Fibroblast of lung (primary cell): Measurements from ENCODE around the gene HINFP. TPM values are rescaled to one million over a fixed set of nuclear protein-coding genes. Genes with fewer than 3 reads are reported as not detected.
A peak's percentile ranks its signal among the peaks of the same experiment; 100 is the strongest.

Experiments used
- DNase-seq, 2 donors: peaks; one replicate each; pipeline versions ENCODE4 v3.0.0 to v3.0.0-alpha.2; 2010; ENCODE audit warnings: low read depth in 2 of 2
- H2AFZ ChIP-seq: 2 replicates; pipeline ENCODE4 v1.5.1; 2012; ENCODE audit warnings: low read length, control low read depth, inconsistent platforms
- H3K27ac ChIP-seq: 2 replicates; pipeline ENCODE4 v1.5.1; 2011; ENCODE audit warnings: low read length, control low read depth; ENCODE audit not compliant: insufficient read depth
- H3K27me3 ChIP-seq: 2 replicates; pipeline ENCODE4 v1.5.1; 2011; ENCODE audit warnings: mild to moderate bottlenecking, low read length; ENCODE audit not compliant: control insufficient read depth, insufficient read depth
- H3K36me3 ChIP-seq: 2 replicates; pipeline ENCODE4 v1.5.1; 2011; ENCODE audit warnings: low read length; ENCODE audit not compliant: control insufficient read depth, insufficient read depth
- H3K4me1 ChIP-seq: 2 replicates; pipeline ENCODE4 v1.5.1; 2011; ENCODE audit warnings: low read length; ENCODE audit not compliant: control insufficient read depth, insufficient read depth; ENCODE audit errors: extremely low read depth
- H3K4me2 ChIP-seq: 2 replicates; pipeline ENCODE4 v1.5.1; 2011; ENCODE audit warnings: low read length, control low read depth; ENCODE audit not compliant: insufficient read depth; ENCODE audit errors: extremely low read depth
- H3K4me3 ChIP-seq, 4 experiments: fragments of 200-600 bp in 1 of 4; sonication (generic) in 1 of 4; replicated peaks in 1 of 4; 2 replicates each; pipeline ENCODE4 v1.5.1; 2011 to 2016; ENCODE audit warnings: low read length in 4 of 4, low read depth in 3 of 4, mild to moderate bottlenecking in 3 of 4, control low read depth in 2 of 4, inconsistent platforms in 1 of 4, mixed read lengths in 1 of 4; ENCODE audit not compliant: insufficient read depth in 1 of 4; ENCODE audit errors: control extremely low read depth in 1 of 4
- H3K79me2 ChIP-seq: 2 replicates; pipeline ENCODE4 v1.5.1; 2012; ENCODE audit warnings: mild to moderate bottlenecking, low read length, inconsistent platforms; ENCODE audit not compliant: control insufficient read depth, insufficient read depth
- H3K9ac ChIP-seq: 2 replicates; pipeline ENCODE4 v1.5.1; 2011; ENCODE audit warnings: mild to moderate bottlenecking, low read length, control low read depth; ENCODE audit not compliant: insufficient read depth
- H3K9me3 ChIP-seq: 2 replicates; pipeline ENCODE4 v1.5.1; 2012; ENCODE audit warnings: low read depth, low read length; ENCODE audit not compliant: control insufficient read depth, insufficient read depth
- H4K20me1 ChIP-seq: 2 replicates; pipeline ENCODE4 v1.5.1; 2011; ENCODE audit warnings: low read length; ENCODE audit not compliant: control insufficient read depth, insufficient read depth; ENCODE audit errors: extremely low read depth
- EZH2 ChIP-seq: IDR thresholded peaks from 2 replicates; pipeline ENCODE4 v1.5.1; 2012; ENCODE audit warnings: low read length, control low read depth, mild to moderate bottlenecking; ENCODE audit errors: missing control alignments
- polyA plus RNA-seq, 2 donors: library from polyadenylated mRNA; depleted of rRNA in 1 of 2; stranded (reverse) in 1 of 2; unstranded in 1 of 2; fragments of >200 nt; gene quantifications; 2 replicates each; pipeline ENCODE4 v1.2.1, GENCODE V29; 2011 to 2012; ENCODE audit warnings: missing spikeins in 1 of 2
- total RNA-seq: library from RNA; depleted of rRNA; stranded (reverse); fragments of >200 nt; gene quantifications from 2 replicates; pipeline ENCODE4 v1.2.1, GENCODE V29; 2014
- TF ChIP-seq, protein P1 (sequence below), 2 donors: IDR thresholded peaks in 1 of 2; conservative IDR thresholded peaks in 1 of 2; 1 replicate in 1 of 2; 2 replicates in 1 of 2; pipeline ENCODE4 v1.5.1; 2011 to 2012; ENCODE audit warnings: low read length in 2 of 2, control low read depth in 1 of 2, inconsistent platforms in 1 of 2, low read depth in 1 of 2, mild to moderate bottlenecking in 1 of 2

HINFP gene
- total and polyA plus RNA-seq, 2 donors (not counting 1 experiment from before 2014, with no cell fraction given) = 13.1 to 13.5 TPM

DNA sequence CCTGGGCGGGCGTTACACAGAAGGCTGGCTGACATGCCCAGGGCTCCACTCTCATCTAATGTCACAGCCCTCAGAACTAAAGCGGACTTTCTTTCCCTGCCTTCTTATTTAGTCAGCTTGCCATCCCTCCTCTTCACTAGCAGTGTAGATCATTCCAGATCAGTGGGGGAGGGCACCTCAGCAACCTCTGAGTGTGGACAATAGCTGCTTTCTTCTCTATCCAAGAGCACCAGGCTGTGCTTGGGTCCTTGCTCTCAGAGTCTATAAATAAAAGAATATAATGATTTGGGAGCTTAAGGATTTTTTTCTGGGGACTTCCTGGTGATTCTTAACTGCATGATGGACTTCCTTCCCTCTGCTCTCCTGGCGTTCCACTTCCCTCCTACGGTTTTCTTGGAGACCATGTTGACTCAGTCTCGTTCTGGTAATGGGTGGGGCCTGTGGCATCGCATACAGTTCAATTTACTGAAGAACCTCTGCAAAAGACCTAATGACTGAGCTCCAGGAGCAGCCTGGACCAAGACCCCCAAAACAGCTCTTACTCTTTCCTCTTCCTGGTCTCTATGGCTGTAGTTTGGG, 39.6 kb upstream of the HINFP start:
- Histone ChIP-seq H3K9me3 (no peaks in the 10 kb centered on the region), H2AFZ (no peak overlapping the region), H3K27me3 (no peaks in the 10 kb centered on the region), H4K20me1 (no peaks in the 10 kb centered on the region), H3K4me3 (no peak overlapping the region), H3K4me2 (no peak overlapping the region), H3K4me1 (peaks cover 4% of the 10 kb centered on the region), H3K9ac (no peak overlapping the region), H3K27ac (no peak overlapping the region), H3K79me2 (peaks cover 11% of the 10 kb centered on the region), H3K36me3 (peaks cover 22% of the 10 kb centered on the region)
- TF ChIP-seq EZH2 = no peak
- TF ChIP-seq, protein P1, sequence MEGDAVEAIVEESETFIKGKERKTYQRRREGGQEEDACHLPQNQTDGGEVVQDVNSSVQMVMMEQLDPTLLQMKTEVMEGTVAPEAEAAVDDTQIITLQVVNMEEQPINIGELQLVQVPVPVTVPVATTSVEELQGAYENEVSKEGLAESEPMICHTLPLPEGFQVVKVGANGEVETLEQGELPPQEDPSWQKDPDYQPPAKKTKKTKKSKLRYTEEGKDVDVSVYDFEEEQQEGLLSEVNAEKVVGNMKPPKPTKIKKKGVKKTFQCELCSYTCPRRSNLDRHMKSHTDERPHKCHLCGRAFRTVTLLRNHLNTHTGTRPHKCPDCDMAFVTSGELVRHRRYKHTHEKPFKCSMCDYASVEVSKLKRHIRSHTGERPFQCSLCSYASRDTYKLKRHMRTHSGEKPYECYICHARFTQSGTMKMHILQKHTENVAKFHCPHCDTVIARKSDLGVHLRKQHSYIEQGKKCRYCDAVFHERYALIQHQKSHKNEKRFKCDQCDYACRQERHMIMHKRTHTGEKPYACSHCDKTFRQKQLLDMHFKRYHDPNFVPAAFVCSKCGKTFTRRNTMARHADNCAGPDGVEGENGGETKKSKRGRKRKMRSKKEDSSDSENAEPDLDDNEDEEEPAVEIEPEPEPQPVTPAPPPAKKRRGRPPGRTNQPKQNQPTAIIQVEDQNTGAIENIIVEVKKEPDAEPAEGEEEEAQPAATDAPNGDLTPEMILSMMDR (conservative IDR thresholded peaks at IDR 0.05 in 1 of 2, IDR thresholded peaks at IDR 0.05 in 1 of 2; ENCODE audit: low read depth in 1 of 2, low read length in 2 of 2) = no peak
- DNase-seq = no peak

DNA sequence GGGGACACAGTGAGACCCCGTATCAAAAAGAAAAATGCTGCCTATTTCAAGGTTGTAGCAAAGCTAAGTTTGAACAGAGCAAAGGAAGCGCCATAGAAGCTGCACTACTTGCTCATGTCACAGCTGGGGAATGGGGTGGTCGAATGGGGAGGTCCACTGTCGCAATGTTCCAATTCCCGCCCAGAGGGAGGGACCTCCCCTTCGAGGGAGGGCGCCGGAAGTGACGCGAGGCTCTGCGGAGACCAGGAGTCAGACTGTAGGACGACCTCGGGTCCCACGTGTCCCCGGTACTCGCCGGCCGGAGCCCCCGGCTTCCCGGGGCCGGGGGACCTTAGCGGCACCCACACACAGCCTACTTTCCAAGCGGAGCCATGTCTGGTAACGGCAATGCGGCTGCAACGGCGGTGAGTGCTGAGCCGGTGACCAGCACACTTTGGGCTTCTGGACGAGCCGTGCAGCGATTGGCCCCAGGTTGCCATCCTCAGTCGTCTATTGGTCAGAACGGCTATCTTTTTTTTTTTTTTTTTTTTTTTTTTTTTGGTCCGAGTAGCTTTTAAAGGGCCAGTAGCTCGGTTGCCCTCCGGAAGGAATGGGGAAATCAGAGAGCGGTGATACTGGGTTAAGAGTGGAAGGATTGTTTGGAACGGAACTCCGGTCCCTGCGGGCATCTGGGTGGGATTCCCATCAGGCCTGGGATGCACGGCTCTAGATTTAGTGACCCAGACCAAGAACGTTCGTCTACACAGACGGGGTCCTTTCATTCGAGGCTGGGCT, 36.5 kb upstream of the HINFP start, which contains the start of gene HMBS:
TSS of gene HMBS (plus strand) at position 219 of the 774 bp plus-strand sequence. CDS start at position 372, 153 bp downstream.
- Histone ChIP-seq H3K36me3 (peaks cover 11% of the 10 kb centered on the region), H3K9ac (peak within 1 kb of the TSS; percentile 96), H3K79me2 (peaks cover 13% of the 10 kb centered on the region), H3K27me3 (no peaks in the 10 kb centered on the region), H3K9me3 (no peaks in the 10 kb centered on the region), H2AFZ (peak within 1 kb of the TSS; percentile 97), H4K20me1 (no peaks in the 10 kb centered on the region), H3K4me3 (peak within 1 kb of the TSS; percentile 81 to 98 (median 90)), H3K27ac (peak within 1 kb of the TSS; percentile 96), H3K4me2 (peak within 1 kb of the TSS; percentile 89), H3K4me1 (peaks cover 4% of the 10 kb centered on the region)
- DNase-seq = peak; percentile 95 to 96
- TF ChIP-seq, protein P1 (conservative IDR thresholded peaks at IDR 0.05 in 1 of 2, IDR thresholded peaks at IDR 0.05 in 1 of 2; ENCODE audit: low read depth in 1 of 2, low read length in 2 of 2) = no peak
- no peak for TF ChIP-seq EZH2

DNA sequence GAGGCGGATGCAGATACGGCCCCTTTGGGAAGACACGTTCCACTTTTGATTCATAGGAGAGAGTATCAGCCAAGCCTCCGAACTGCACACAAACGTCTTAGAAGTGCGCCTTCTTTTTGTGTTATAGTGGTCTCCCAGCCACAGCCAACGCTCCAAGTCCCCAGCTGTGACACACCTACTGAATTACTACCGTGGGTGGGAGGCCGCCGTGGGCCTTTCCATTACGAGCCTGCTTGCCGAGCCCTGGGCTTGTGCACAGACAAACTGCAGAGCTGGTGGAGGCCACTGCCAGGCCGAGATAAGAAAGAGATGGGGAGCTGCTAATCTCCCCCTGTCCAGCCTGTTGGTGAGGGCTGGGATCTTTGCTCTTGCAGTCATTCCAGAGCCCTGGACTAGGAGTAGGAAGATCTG, 35.9 kb upstream of the HINFP start:
- peak overlapping the region; percentile 96 for H3K27ac ChIP-seq
- peaks cover 13% of the 10 kb centered on the region for H3K36me3 ChIP-seq
- H3K9ac ChIP-seq = peak overlapping the region; percentile 96
- peak overlapping the region; percentile 81 to 98 (median 90) for H3K4me3 ChIP-seq
- H3K79me2 ChIP-seq = peaks cover 13% of the 10 kb centered on the region
- H3K27me3 ChIP-seq = no peaks in the 10 kb centered on the region
- H3K4me1 ChIP-seq = peaks cover 4% of the 10 kb centered on the region
- no peaks in the 10 kb centered on the region for H4K20me1 ChIP-seq
- peak overlapping the region; percentile 89 for H3K4me2 ChIP-seq
- no peaks in the 10 kb centered on the region for H3K9me3 ChIP-seq
- TF ChIP-seq, protein P1 (conservative IDR thresholded peaks at IDR 0.05 in 1 of 2, IDR thresholded peaks at IDR 0.05 in 1 of 2; ENCODE audit: low read depth in 1 of 2, low read length in 2 of 2) = no peak
- TF ChIP-seq EZH2 = no peak
- peak in 1 of 2 donors; percentile 30 for DNase-seq
- H2AFZ ChIP-seq = peak overlapping the region; percentile 94
